ENCODE data around the gene RPLP2.

Gene RPLP2

DNA sequence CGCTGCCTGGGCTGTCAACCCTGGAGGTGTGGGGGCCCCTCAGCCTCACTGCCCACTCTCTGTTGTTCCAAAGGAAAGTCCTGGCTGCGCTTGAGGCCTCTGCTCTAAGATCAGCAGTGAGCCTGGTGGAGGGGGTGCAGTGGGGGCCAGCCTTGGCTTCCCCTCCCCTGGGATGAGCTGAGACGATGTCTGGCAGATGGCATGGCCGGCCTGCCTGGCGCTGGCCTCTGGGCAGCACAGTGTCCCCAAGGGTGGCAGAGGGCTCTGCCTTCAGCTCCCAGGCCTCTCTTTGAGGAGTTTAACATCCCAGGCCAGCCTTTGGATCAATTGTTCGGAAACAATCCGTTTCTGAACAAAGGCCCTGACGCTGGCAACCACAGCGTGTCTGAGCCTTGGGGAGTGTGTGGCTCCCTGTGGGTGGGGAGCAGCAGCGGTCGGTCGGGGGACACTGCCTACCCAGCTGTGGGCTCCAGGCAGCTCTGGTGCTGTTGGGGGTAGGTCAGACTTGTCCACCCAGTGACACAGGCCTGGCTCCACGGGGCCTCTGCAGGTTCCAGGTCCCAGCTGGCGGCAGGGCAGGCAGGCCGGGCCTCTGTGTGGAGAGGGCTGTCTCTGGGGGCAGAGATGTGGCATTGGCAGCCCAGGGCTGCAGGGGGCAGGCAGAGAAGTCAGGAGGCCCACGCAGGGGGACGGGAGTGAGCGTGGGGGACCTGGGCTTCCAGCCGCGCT lies 45.0 kb downstream of the RPLP2 start:
- DNase-seq = no peak

DNA sequence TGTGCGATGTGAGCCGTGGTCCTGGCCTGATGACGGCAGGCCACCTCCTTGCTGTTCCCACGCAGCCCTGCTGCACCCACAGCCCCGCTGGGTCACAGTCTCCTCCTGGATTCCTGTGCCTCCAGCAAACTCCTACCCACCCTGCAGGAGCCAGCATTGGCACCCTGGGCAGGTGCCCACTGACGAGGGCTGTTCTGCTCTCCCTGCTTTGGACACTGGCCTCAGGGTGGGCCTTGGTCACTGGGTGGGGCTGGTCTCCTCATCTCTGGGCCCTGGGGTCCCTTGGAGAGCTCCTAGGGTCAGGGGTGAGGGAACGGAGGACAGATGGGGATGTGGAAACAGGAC lies 45.5 kb downstream of the RPLP2 start:
- DNase-seq = no peak

DNA sequence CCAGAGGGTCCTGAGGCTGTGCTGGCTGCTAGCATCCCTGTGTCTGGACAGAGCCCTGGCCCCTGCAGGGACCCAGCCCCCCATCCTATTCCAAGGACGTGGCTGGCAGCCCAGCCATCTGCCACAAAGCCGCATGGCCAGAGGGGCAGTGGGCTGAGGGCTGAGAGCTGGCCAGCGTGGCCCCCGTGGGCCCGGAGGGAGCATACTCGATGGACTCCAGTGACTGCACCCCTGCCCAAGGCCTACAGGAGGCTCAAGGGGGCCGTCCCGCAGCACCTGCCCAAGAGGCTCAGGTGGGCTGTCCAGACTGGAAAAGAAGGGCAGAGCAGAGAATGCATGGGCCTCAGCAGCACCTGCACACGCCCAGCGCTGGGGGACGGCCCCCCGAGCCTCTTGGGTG lies 46.0 kb downstream of the RPLP2 start:
- no peak for DNase-seq

DNA sequence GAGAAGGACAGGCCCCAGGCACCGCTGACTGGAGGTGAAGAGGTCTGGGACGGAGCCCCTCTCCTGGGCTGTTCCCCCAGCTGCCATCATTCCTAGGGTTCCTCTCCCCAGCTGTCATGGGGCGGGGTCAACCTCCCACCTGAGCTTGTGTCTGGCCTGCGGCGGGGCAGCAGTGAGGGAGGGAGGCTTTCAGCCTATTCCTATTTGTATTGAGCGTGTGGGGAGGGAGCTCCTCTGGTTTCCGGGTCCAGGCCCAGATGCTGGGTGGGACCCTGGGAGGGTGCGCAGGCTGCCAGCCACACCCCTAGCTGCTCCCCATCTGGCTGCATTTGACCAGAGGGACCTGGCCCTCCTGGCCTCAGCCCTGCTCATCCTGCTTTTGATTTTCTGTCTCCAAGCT lies 46.6 kb downstream of the RPLP2 start:
- DNase-seq = no peak

DNA sequence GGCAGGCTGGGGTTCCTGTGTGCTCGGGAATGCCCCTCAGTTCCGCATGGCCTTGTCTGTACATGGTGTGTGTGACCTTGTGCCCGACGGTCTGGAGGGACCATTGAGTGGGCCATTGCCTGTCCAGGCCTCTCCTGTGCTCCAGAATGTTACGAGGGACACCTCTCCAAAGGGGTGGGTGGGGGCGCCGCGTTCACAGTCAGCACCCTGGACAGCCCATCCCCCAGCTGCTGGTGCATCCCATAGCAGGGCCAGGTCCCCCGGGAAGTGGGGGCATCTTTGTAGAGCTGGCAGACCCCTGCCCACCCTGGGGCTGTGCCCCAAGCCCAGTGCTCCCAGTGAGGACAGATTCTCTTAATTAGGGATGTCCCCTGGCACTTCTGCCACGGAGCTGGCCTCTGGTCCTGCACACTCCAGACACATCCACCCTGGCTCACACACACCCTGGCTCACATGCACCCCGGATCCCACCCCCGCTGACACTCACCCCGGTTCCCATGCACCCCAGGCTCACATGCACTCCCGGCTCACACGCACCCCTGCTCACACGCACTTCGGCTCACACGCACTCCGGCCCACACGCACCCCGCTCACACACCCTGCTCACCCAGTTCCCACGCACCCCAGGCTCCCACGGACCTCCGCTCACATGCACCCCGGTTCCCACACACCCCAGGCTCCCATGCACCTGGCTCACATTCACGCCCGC lies 48.4 kb downstream of the RPLP2 start:
- DNase-seq = no peak

DNA sequence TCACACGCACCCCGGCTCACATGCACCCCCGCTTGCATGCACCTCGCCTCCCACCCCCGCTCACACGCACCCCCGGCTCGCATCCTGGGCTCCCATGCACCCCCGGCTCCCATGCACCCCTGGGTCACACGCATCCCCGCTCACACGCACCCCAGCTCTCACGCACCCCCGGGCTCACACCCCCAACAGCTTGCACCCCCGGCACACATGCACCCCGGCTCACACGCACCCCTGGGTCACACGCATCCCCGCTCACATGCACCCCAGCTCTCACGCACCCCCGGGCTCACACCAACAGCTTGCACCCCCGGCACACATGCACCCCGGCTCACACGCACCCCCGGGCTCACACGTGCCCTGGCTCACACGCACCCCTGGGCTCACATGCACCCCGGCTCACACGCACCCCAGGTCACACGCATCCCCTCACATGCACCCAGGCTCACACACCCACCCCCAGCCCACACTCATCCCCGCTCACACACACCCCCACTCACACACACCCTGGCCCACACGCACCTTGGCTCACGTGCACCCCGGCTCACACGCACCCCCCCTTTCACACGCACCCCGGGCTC lies 49.1 kb downstream of the RPLP2 start:
- DNase-seq = no peak

DNA sequence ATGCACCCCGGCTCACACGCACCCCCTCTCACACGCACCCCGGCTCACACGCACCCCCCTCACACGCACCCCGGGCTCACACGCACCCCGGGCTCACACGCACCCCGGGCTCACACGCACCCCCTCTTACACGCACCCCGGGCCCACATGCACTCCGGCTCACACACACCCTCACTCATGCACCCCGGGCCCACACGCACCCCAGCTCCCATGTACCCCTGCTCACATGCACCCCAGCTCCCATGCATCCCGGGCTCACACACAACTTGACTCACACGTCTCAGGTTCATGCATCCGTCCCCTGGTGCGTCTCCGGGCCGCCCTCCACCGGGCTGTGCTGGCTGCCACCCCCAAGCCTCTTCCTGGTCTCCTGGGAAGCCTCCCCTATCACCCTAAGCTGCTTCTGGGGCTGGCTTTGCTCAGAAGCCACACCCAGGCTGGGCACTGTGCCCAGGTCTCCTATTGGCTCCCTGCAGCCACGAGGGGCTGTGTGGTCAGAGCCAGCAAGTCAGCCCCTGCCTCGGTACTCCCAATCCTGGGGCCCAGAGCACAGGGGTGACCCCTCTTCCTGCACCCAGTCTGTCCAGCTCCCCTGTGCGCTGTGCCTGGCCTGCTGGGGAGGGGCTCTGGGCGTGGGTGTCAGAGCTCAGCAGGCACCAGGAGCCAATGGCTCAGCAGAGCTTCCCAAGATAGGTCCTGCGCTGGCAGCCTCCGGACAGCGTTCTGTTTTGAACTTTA lies 49.8 kb downstream of the RPLP2 start:
- no peak for DNase-seq

DNA sequence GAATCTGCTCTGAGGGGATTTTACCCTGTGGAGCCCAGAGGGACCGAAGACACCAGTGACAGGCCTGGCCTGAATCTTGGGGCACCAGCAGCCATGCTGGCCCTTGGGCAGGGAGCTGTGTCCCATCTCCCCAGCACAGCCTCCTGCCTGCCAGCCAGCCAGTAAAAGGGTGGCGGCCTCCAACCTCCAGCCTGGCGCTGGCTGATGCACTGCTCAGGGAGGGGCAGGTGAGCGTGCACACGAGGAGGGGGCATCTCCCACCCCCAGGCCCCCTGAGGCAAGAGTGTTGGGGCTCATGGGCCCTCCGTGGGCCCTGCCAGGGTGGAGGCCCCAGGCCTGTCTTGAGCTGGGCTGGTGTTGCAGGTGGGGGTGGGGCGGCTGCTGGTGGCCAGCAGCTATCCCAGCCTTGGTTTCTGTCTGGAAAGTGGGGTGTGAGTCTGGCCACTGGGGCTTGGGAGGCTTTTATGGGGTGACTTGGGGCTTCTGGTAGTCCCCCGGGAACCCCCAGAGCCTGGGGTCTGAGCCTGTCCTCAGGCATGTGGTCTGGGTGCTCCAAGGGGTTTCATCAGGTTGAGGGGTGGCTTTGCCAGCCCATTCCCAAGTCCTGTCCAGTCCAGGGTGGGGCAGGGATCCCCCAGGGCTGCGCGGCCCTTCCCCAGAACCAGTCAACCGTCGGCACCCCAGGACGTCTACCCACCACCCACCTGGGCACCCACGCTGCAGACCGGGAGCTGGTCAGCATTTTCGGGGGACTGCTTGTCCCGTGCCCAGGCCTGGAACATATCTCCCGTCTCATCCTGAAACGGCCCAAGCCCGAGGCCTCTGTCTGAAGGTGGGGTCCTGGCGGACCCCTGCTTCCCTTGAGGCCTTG lies 50.7 kb downstream of the RPLP2 start:
- DNase-seq = no peak

DNA sequence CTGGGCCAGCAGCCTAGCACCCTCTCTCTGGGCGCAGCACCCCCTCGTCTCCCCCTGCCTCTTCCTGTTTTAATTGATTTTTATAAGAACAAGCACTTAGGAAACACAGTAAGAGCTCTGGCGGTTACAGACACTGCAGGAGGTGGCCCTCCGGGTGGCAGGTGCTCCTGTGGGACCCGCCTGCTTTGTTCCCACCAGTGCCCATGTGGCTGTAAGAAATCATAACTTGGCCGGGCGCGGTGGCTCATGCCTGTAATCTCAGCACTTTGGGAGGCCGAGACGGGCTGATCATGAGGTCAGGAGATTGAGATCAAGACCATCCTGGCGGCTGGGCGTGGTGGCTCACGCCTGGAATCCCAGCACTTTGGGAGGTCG lies 51.3 kb downstream of the RPLP2 start:
- DNase-seq = no peak

DNA sequence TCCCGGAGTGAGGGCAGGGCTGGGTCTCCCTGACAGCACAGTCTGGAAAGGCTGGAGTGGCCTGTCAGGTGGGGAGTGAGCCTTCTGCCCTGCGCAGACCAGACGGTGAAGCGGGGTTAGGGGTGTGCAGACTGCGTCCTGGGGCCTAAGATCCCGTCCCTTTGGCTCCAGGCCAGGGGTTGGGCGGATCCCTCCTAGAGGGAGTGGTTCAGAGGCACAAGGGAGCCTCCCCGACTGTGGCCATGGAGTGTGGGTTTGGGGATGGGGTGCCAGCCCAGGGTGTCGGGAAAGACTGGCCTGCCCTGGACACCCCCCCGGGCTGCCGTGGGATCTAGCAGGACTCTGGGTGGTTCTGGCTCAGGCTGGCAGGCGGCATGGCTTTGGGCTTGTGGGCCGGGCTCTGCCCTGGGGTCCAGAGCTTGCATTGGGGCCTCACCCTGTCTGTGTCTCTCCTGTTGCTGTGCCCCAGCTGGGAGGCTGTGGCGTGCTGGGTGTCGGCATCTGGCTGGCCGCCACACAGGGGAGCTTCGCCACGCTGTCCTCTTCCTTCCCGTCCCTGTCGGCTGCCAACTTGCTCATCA lies 52.4 kb downstream of the RPLP2 start:
- no peak for DNase-seq
